ENCODE data around the gene BSCL2. TPM values are rescaled to one million over a fixed set of nuclear protein-coding genes. Genes with fewer than 3 reads are reported as not detected.

The BSCL2 gene
- total and polyA plus RNA-seq, 2 experiments from 2014 or later = 49.2 to 78.7 TPM

DNA sequence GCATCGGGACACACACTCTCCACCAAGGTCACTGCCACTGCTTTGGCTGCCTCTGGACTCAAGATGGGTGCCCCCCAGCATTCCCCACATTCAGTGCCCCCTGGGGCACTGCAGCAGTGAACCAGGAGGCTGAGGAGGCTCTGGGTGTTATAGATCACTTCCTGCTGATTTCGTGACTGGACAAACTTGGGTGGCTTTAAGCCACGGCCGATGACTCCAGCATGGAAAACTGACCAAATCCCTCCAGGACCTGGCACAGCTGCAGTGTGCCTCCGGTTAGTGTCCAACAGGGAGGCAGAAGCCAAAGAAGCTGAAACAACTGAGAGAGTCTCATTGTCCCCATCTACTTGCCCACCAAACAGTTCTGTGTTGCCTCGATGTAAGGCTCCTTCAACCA is 59.6 kb downstream of the BSCL2 start:
- Histone ChIP-seq H3K27ac (no peak overlapping the region), H3K4me3 (no peak overlapping the region), H3K4me2 (no peak overlapping the region)

DNA sequence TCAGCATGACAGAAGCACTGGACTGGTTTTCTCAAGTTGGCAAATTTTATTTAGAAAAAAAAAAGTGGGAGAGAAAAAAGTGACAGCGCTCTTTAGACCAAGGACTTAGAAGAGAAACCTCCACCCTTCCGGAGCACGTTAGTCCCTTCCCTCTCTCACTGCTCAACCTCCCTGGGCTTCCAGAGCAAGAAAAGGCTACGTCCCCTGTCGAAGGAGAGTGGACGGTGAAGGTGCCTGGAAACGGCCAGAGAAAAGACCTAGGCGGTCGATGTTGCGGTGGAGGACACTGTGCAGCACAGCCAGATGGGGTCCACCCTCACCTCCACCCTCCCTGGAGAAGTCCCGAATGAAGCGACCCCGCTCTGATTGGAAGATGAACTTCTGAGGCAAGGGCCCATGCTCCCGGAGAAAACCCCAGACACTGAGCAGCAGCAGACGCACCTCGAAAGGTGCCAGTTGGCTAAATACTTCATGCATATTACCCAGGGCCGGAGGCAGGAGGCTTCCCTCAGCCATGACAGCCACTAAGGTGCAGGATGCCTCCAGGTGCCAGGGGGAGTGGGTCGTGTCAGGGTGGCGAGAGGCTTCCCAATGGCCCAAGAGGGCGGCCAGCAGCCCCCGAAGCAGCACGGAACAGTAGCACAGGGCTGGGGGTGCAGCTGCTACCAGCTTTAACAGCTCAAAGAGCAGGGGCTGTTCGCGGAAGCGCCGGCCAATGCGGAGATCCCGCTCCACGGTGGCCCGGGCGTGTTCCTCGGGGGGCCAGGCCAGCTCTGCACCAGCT is 60.2 kb downstream of the BSCL2 start:
- H3K79me2 ChIP-seq = peaks cover 59% of the 10 kb centered on the region
- H3K9me3 ChIP-seq (ENCODE audit: low read depth) = no peaks in the 10 kb centered on the region
- H3K27ac ChIP-seq = peak overlapping the region; percentile 39
- TF ChIP-seq EZH2 (IDR thresholded peaks at IDR 0.05; ENCODE audit: borderline replicate concordance) (no peak), EZH2phosphoT487 (IDR thresholded peaks at IDR 0.05; ENCODE audit: low read depth, severe bottlenecking, unreplicated experiment) (no peak)
- TF ChIP-seq, protein P1, sequence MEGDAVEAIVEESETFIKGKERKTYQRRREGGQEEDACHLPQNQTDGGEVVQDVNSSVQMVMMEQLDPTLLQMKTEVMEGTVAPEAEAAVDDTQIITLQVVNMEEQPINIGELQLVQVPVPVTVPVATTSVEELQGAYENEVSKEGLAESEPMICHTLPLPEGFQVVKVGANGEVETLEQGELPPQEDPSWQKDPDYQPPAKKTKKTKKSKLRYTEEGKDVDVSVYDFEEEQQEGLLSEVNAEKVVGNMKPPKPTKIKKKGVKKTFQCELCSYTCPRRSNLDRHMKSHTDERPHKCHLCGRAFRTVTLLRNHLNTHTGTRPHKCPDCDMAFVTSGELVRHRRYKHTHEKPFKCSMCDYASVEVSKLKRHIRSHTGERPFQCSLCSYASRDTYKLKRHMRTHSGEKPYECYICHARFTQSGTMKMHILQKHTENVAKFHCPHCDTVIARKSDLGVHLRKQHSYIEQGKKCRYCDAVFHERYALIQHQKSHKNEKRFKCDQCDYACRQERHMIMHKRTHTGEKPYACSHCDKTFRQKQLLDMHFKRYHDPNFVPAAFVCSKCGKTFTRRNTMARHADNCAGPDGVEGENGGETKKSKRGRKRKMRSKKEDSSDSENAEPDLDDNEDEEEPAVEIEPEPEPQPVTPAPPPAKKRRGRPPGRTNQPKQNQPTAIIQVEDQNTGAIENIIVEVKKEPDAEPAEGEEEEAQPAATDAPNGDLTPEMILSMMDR (IDR thresholded peaks at IDR 0.05; ENCODE audit: poor library complexity) = no peak
- WGBS (ENCODE audit: low lambda C conversion rate, missing lambda C conversion rate) = 76% methylated on average over 32 of the region's 32 CpGs
- H3K4me3 ChIP-seq = no peak overlapping the region
- DNase-seq (ENCODE audit: low spot score) = no peak
- H3K36me3 ChIP-seq (replicated peaks; ENCODE audit: insufficient read depth, low read depth) = no peaks in the 10 kb centered on the region
- H3K4me2 ChIP-seq = peak overlapping the region; percentile 52
- H3K9me2 ChIP-seq (replicated peaks; ENCODE audit: insufficient read depth) = no peaks in the 10 kb centered on the region
- peaks cover 4% of the 10 kb centered on the region for H3K4me1 ChIP-seq (ENCODE audit: insufficient read depth)
- H3K27me3 ChIP-seq = no peaks in the 10 kb centered on the region
- no peaks in the 10 kb centered on the region for H4K20me1 ChIP-seq (ENCODE audit: insufficient read depth, poor library complexity, severe bottlenecking)
- no peak overlapping the region for H2AFZ ChIP-seq

More for the DNA sequence above, 59.6 kb downstream of the BSCL2 start:
- Histone ChIP-seq H2AFZ (no peak overlapping the region), H4K20me1 (ENCODE audit: insufficient read depth, poor library complexity, severe bottlenecking) (no peaks in the 10 kb centered on the region), H3K9me2 (replicated peaks; ENCODE audit: insufficient read depth) (no peaks in the 10 kb centered on the region), H3K36me3 (replicated peaks; ENCODE audit: insufficient read depth, low read depth) (no peaks in the 10 kb centered on the region), H3K27me3 (no peaks in the 10 kb centered on the region), H3K4me1 (ENCODE audit: insufficient read depth) (peaks cover 4% of the 10 kb centered on the region), H3K79me2 (peaks cover 59% of the 10 kb centered on the region), H3K9me3 (ENCODE audit: low read depth) (no peaks in the 10 kb centered on the region)
- 95% methylated on average over 6 of the region's 6 CpGs for WGBS (ENCODE audit: low lambda C conversion rate, missing lambda C conversion rate)
- TF ChIP-seq EZH2 (IDR thresholded peaks at IDR 0.05; ENCODE audit: borderline replicate concordance) (no peak), EZH2phosphoT487 (IDR thresholded peaks at IDR 0.05; ENCODE audit: low read depth, severe bottlenecking, unreplicated experiment) (no peak)
- TF ChIP-seq, protein P1 (IDR thresholded peaks at IDR 0.05; ENCODE audit: poor library complexity) = no peak
- no peak for DNase-seq (ENCODE audit: low spot score)

DNA sequence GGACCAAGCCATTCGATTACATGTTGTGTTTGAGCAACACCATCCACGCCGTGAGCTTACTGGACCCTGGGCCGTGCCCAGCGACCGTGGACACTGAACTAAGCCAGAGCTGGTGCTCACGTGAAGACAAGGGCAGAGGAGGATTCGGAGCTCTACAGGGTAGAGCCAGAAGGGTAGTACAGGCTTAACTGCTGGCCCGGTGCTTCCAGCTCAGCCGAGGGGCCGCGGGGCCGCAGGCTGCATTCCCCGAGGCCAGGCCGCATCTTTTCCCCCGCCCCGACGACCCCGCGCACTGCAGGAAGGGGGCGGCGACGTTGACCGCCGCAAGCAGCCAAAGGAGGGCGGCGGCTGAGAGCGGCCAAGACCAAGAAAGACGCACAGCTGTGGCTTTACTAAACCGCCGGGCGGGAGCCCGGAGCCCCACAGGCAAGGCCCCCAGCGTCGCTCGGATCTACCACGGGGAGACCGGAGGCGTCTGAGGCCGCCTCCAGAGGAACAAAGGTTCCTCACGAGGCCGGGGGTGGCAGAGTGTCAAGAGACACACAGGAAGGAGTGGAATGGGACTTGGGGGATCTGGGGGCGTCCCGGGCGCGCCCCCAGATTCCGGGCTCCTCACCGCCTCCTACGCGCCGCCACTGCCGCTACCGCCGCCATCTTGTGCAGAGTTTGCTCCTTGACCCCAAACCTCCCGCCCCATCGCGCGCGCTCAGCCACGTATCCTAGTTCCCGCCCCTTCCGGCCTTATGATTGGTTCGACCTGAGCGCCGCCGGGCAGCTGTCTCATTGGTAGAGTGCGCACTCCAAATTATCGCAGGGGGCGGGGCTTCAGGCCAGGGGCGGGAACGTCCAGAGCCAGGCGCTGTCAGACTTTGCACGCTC is 61.0 kb downstream of the BSCL2 start, which contains the start of gene GANAB:
TSS of gene GANAB (minus strand) at position 668 of the 879 bp plus-strand sequence. CDS start at position 654, 14 bp downstream.
- peak within 1 kb of the TSS; percentile 97 for H3K27ac ChIP-seq
- peak; percentile 100 for DNase-seq (ENCODE audit: low spot score)
- H3K4me2 ChIP-seq = peak within 1 kb of the TSS; percentile 97
- H3K27me3 ChIP-seq = no peaks in the 10 kb centered on the region
- H3K9me2 ChIP-seq (replicated peaks; ENCODE audit: insufficient read depth) = no peaks in the 10 kb centered on the region
- H2AFZ ChIP-seq = peak within 1 kb of the TSS; percentile 20
- H3K4me1 ChIP-seq (ENCODE audit: insufficient read depth) = peaks cover 6% of the 10 kb centered on the region
- H4K20me1 ChIP-seq (ENCODE audit: insufficient read depth, poor library complexity, severe bottlenecking) = no peaks in the 10 kb centered on the region
- TF ChIP-seq EZH2phosphoT487 (IDR thresholded peaks at IDR 0.05; ENCODE audit: low read depth, severe bottlenecking, unreplicated experiment) = no peak
- TF ChIP-seq EZH2 (IDR thresholded peaks at IDR 0.05; ENCODE audit: borderline replicate concordance) = no peak
- TF ChIP-seq, protein P1 (IDR thresholded peaks at IDR 0.05; ENCODE audit: poor library complexity) = no peak
- H3K36me3 ChIP-seq (replicated peaks; ENCODE audit: insufficient read depth, low read depth) = no peaks in the 10 kb centered on the region
- H3K4me3 ChIP-seq = peak within 1 kb of the TSS; percentile 72
- under 1% methylated on average over 72 of the region's 73 CpGs for WGBS (ENCODE audit: low lambda C conversion rate, missing lambda C conversion rate)
- H3K9me3 ChIP-seq (ENCODE audit: low read depth) = no peaks in the 10 kb centered on the region
- peaks cover 59% of the 10 kb centered on the region for H3K79me2 ChIP-seq
